HG03045 (cell line): ENCODE measurements around the gene KIF21B.

Source experiments
- ATAC-seq: cut with Tn5 transposase; IDR thresholded peaks from one replicate; pipeline ENCODE4 v1.9.1; 2021; ENCODE audit warnings: mild to moderate bottlenecking, moderate library complexity; ENCODE audit not compliant: unreplicated experiment

Gene KIF21B

GRCh38 chr1:201023517-201023902 lies at the start of gene KIF21B:
KIF21B (minus strand) TSS chr1:201023714; CDS start chr1:201023383, 331 bp downstream.
- ATAC-seq = peak; percentile 66

GRCh38 chr1:201072922-201073321 lies 49.4 kb upstream of the KIF21B start:
- no peak for ATAC-seq

- no peak for ATAC-seq
Observed at GRCh38 chr1:201072149-201072548, 48.6 kb upstream of the KIF21B start.

GRCh38 chr1:201069636-201070035 lies 46.1 kb upstream of the KIF21B start:
- no peak for ATAC-seq

DNA sequence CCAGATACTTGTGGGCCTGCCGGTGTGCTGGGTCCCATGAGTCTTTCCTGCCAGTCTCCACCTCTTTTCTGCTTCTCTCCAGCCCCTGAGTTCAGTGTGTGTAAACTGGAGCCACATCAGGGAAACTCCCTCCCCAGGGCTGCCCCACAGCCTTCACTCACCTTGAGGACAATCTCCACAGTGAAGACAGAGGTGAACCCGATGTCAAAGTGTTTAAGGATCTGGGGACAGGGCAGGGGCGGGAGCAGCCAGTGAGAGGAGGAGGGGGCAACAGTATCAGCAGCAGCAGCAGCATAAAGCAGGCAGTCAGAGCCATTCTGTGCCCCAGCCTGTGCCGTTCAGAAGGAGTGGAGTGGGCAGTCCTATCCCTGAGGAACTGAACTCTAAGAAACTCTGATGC lies 45.5 kb upstream of the KIF21B start:
- ATAC-seq = no peak

- no peak for ATAC-seq
Observed at GRCh38 chr1:201066986-201067385, 43.5 kb upstream of the KIF21B start.

- no peak for ATAC-seq
Observed at GRCh38 chr1:201065686-201066085, 42.2 kb upstream of the KIF21B start.

DNA sequence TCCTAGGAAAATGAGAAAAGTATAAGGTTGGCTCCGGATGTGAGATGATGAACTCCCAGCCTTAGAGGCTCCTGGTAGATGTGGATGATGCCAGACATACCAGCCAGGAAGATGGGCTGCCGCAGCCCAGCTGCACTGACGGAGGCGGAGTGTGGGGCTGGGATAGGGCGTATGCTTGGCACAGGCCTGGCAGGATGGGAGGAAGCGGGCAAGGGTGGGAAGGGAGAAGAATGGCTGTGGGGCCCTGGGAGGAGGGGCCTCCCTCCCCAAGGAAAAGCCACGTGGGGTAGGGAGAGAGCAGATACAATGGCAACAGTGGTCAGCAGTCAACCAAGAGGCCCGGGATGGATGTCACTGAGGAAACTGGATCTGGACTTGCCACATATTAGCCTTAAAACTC lies 41.3 kb upstream of the KIF21B start:
- ATAC-seq = no peak

DNA sequence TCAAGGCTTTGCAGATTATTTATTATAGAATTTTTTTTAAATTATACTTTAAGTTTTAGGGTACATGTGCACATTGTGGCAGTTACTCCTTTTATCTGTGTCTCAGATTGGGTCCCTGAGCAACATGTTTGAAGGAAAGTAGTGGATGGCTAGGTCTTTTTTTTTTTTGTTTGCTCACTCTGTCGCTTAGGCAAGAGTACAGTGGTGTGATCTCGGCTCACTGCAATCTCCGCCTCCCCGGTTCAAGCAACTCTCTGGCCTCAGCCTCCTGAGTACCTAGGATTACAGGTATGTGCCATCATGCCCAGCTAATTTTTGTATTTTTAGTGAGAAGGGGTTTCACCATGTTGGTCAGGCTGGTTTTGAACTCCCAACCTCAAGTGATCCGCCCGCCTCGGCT lies 39.6 kb upstream of the KIF21B start:
- no peak for ATAC-seq

DNA sequence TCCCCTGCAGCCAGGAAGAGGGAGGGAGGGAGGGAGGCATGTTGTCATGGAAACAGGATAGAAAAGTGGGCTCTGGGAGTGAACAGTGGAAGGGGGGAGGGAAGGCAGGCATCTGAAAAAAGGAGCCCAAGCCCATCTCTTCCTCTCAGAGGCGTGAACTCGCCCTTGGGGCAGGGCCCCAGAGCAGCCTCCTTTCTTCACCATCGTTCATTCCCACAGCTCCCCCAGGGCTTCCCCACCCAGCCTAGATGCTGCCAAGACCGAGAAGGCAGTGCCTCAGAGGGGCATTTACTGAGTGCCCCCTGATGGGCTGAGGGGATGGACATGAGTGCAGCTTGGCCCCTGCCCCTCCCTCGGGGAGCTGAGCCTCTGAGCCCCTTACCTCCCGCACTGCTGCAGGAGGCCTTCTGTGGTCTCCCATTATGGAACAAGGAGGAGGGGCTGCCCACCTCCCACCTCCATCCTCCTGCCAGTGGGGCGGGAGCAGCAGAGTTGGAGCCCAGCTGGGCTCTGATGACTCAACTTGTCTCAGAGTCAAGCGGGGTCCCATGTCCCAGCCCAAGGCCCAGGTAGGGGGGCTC lies 39.1 kb upstream of the KIF21B start:
- no peak for ATAC-seq

- no peak for ATAC-seq
Observed at GRCh38 chr1:201061886-201062285, 38.4 kb upstream of the KIF21B start.

GRCh38 chr1:201061049-201061448 lies 37.5 kb upstream of the KIF21B start:
- no peak for ATAC-seq

DNA sequence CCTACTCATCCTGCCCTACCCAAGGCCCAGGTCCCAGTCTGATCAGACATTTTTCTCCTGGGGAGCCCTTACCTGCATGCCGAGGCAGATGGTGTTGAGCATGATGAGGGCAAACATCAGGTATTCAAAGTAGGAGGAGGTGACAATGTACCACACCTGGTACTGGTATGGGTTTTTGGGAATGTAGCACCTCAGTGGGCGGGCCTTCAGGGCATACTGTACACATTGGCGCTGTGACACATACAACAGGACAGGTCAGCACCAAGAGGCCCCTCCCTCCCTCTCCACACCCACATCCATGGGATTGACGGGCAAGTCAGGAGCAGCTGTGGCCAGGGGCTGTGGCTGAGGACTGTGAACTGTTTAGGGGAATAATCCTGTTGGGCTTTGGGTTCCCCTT lies 37.1 kb upstream of the KIF21B start:
- ATAC-seq = no peak

DNA sequence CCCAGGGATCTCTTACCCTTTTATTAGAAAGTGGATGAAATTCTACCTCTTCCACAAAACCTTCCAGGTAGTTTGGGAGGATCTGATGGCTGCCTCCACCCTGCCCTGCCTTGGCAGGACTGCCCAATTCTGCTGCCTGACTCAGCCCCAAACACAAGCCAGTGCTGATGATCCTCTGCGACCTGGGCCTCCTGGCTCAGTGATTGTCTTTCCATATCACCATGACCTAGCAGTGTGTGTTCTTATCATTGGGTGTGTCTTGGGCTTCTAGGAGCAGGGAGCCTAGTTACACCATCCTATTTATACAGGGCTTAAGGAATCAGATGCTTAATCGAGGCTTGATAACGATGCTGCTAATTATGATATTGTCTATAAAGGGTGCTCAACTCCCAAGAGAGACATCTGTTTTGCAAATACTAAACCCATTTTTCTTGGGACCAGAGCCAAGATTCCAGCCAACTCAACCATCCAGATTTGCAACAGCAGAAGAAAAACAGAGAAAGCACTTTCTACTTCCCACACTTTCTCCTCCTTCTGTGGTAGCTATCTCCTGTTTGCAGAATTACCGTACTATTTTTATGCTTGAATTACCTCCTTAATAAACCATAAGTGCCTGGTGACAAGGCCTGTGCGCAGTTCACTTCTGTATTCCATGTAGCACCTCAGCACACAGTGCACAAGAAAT lies 36.5 kb upstream of the KIF21B start:
- ATAC-seq = no peak

GRCh38 chr1:201059401-201059800 lies 35.9 kb upstream of the KIF21B start:
- ATAC-seq = no peak

- ATAC-seq = no peak
Observed at GRCh38 chr1:201054091-201054543, 30.6 kb upstream of the KIF21B start.

DNA sequence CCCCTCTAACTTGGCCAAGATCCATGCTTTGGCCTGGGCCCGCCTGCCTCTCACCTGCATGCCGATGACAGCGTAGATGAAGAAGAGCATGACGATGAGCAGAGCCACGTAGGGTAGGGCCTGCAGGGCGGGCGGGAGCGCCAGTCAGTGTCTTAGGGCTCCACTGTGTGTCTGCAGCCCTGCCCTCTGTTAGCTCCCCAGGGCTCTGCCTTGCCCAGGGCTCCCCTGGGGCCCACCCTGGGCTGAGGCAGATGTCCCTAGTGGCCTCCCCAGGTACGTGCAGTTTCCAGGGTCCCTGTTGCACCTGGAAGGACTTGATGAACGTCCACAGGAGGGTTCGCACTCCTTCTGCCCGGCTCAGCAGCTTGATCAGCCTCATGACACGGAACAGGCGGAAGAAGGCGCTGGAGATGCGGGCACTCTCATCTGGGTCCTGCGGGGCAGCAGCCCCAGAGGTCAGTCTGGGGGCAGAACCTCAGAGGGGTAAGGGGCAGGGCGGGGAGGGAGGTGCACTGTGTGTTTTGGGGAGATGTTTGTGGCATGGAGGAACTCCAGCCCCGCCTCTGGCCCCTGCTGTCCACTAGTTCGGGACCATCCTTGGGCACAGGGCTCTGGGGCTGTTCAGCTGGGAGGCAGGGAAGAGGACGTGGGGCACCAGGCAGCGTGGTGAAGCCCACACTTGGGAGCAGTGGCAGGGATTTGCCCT lies 29.8 kb upstream of the KIF21B start:
- ATAC-seq = no peak

GRCh38 chr1:201051399-201051798 lies 27.9 kb upstream of the KIF21B start:
- ATAC-seq = no peak

DNA sequence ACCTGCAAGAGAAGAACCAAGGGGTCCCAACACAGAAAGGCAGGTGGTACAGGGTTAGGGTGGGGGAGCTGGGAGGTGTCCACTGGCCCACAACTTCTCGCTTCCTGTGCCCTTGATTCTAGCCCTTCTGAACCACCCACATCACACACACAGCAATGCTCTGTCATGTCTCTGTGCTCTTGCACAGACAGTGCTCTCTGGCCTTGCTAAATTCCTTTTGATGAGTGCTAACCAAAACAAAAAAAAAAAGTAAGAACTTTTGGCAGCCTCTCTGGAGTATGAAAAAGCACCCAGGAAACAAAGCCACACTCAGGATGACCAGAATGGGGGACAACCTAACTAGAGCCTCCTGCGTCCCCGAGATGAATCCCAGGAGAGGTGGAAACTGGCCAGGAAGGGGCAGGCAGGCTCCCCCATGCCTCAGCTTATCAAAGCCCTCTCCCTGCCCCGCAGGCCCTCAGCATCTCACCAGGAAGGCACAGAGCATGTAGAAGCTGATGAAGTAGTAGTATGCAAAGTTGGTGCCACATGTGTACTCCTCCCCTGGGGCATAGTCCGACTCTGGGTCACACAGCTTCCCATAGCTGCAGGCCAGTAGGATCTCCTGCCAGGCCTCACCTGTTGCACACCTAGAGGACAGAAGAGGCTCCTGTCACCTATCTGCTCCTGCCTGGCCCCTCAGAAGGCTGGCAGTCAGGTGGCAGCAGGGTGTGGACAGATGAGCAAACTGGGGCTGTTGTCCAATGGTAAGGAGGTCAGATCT lies 27.2 kb upstream of the KIF21B start:
- ATAC-seq = no peak

DNA sequence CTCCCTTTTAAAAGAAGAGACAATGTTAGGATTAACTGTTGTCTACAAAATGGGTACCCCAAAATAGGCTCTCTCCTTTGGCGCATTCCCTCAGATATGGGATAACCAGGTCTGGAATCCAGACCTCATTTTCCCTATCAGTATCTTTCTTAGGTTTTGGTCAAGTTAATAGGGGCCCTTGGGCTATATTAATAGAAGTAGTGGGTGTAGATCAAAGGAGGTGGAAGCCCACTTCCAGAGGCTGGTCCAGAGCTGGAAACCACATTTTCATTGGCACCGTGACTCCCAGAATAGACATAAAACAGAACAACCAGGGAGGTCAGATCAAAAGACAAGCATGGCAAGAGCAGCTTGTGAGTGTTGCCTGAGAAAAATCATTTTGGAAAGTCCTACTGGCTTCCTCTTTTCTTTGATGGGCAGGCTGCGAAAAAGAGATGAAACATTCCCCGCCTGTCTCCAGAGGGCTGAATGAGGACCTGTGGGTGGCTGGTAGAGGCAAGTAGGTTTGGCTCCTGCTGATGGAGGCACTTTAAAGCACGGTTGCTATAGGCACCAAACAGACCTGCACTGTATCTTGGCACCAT lies 25.8 kb upstream of the KIF21B start:
- ATAC-seq = no peak

DNA sequence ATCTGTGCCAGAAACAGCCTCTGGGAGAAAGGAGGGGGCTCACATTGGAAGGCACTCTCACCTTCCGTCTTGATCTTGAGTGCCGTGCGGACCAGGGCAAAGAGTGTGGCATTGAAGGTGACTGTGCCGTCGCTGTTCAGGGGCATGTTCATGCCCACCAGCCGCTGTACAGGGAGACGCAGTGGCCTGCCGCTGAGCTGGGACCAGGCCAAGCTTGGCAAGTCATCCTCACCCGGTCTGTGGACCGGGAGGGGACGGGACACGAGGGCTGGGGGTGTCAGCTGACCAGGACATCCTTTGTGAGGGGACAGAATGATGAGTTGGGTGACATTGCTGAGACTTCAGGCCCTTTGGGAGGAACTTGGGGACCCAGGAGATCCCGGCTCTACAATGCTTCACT lies 25.0 kb upstream of the KIF21B start:
- ATAC-seq = no peak
